GM19351 (cell line): ENCODE data around the gene KRTAP5-1.

Experiments
- ATAC-seq: cut with Tn5 transposase; IDR thresholded peaks from one replicate; pipeline ENCODE4 v1.9.1; 2021; ENCODE audit warnings: mild to moderate bottlenecking, moderate library complexity; ENCODE audit not compliant: unreplicated experiment

The KRTAP5-1 gene

DNA sequence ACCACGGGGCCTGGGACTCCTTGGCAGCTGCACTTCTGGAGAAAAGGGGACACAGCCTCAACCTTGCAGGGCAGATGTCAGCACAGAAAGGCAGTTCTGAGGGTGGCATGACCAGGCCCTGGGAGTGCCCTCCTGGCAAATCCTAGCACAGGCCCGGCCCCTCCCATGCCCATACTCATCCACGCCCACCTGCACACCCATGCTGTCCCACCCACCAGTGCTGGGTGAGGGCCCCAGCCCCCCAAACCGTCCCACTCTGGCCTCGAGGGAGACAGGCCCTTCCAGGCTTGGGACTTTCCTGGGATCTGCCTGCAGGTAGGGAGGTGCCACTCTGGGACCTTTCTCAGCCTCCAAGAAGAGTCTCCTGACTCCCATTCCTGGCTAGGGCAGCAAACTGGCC, 23.1 kb downstream of the KRTAP5-1 start:
- ATAC-seq = no peak

DNA sequence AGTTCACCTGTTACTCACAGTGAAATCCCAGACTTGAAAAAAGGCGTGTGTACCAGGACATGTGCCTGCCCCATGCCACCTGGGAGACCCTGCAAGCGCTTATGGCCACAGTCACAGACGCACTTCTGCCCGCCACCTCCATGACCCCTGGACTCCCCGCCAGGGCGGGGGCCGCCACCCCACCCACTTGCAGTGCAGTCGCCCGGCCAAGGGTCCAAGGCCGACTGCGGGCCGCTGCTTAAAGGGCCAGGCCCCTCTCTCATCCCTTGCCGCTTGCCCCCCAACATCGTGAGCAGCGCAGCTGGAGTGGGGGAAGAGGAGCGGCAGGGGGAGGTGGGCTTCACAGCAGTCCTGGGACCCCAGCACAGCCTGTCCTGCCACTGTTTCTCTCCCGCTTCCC, 23.8 kb downstream of the KRTAP5-1 start:
- no peak for ATAC-seq

- ATAC-seq = no peak
Observed at GRCh38 chr11:1560649-1561251, 24.3 kb downstream of the KRTAP5-1 start.

DNA sequence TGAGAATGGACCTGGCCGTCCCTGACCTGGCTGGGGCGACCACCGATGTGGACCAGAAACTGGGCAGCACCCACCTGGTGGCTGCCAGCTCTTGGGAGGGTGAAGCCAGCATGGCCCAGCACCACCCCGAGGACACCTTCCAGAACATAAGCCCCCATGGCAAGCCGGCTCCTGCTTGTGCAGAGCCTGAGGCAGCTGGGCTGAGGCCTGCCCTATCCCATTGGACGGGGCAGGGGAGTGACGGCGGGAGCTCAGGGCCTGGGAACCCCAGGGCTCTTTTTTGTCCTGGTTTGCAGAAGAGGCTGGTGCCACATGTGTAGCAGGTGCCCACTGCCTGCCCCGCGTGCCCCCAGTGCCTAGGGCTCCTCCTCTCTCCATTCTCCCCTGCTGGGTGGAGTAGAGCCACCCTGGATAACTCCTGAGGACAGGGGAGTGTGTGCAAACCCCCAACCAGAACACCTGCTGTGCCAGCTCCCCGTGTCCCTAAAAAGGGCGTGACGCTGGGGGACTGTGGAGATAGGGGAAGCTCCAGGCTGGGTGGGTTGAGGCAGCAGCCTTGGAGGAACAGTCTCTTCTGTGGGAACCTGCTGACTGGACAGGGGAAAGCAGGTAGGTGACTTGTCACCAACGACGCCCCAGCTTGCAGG, 25.0 kb downstream of the KRTAP5-1 start:
- ATAC-seq = no peak

GRCh38 chr11:1559111-1559951, 25.8 kb downstream of the KRTAP5-1 start:
- ATAC-seq = no peak

DNA sequence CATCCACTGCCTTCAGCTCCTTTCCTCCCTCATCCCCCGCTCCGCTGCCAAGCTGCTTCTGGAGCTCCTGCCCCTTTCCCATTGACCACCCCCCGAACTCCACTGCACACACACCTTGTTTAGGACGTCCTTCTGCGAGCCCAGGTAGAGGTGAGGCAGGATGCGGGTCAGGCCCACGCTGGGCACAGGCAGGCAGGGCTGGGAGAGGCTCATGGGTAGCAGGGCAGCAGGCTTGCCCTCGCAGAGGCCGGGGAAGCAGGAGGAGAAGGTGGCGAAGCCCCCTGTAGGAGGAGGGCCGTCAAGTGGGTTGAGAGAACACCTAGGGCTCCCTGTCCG, 26.3 kb downstream of the KRTAP5-1 start:
- no peak for ATAC-seq

GRCh38 chr11:1557904-1558774, 26.9 kb downstream of the KRTAP5-1 start:
- ATAC-seq = no peak

DNA sequence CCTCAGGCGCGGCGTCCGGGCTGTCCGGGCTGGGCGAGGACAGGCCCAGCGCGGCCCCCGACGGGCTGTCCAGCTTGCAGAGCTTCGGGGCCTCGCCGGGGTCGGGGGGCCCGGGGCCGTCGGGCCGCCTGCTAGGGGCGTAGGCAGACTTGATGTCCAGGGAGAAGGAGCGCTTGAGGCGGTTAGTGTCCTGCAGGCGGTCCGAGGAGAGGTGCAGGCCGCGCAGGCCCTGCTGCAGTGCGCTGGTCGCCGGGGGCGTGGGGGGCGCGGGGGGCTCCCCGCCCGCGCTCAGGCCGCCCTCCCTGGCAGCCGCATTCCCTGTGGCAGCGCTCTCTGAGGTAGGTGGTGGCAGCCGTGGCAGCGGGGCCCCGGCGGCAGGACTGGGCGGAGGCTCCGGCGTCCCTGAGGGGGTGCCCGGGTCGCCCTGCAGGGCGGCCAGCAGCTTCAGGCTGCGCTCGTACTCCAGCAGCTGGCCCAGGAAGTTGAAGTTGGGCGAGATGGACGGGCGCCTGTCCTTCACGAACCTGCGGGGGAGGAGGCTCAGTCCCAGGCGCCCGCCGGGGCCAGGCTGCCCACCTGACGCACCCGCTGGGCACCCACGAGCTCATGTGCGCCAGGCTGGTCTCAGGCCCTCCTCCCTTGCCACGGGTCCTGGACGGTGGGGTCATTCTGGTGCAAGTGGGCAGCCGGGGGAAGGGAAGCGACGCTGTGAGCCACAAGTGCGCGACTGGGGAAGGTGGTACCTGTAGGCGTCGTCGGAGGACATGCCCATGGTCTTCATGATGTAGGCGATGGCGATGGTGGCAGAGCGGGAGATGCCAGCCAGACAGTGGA, 27.8 kb downstream of the KRTAP5-1 start:
- ATAC-seq = no peak

- no peak for ATAC-seq
Observed at GRCh38 chr11:1556278-1556902, 28.7 kb downstream of the KRTAP5-1 start.

DNA sequence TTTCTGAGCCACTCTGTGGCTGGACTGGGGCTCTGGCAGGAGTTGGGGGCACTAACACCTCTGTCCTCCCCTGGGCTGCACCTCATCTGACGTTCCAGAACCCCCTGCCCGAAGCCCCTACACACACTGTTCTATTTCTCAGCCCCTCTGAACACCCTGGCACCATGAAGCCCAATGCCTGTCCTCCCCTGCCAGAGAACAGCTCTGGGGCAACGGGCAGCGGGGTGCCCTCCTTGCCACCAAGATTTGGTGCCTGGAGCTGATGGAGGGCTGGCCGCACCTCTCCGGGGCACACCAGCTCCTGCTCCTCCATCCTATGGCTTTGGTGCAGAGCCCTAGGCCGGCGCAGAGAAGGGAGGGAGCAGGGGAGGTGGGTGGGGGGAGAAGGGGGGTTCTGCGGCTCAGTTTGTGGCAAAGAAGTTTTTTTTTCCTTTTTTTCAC, 29.4 kb downstream of the KRTAP5-1 start:
- no peak for ATAC-seq

- no peak for ATAC-seq
Observed at GRCh38 chr11:1554981-1555712, 29.9 kb downstream of the KRTAP5-1 start.

DNA sequence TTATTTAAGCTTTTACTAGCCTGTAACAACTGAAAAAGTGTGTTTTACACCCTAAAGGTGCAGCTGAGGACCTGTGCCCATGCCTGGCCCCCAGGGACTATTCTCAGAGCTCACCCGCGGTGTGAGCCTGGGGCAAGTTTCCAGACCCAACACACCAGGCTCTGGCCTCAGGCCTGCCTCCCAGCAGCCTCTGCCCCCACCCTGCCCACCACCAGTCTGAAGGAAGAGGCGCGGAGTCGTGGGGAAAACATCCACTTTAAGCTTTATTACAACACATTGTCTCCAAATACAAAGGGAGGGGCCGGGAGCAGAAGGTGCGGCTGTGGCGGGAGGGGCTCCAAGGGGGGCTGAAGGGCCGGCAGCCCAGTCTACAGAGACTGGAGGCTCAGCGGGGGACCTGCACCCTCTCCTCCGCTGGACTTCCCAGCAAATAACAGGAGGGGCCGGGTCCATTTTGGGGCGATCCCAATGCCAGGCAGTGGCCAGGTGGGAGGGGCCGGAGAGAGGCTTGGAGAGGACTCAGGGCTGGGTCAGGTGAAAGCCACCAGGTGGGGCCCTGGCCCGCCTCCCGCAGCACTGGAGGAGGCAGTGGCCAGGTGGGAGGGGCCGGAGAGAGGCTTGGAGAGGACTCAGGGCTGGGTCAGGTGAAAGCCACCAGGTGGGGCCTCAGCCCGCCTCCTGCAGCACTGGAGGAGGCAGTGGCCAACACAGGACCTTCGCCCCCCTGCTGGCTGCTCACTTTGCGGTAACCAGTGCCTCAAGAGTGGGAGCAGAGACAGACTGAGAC, 31.1 kb downstream of the KRTAP5-1 start:
- ATAC-seq = no peak

- ATAC-seq = no peak
Observed at GRCh38 chr11:1549338-1550330, 35.4 kb downstream of the KRTAP5-1 start.

DNA sequence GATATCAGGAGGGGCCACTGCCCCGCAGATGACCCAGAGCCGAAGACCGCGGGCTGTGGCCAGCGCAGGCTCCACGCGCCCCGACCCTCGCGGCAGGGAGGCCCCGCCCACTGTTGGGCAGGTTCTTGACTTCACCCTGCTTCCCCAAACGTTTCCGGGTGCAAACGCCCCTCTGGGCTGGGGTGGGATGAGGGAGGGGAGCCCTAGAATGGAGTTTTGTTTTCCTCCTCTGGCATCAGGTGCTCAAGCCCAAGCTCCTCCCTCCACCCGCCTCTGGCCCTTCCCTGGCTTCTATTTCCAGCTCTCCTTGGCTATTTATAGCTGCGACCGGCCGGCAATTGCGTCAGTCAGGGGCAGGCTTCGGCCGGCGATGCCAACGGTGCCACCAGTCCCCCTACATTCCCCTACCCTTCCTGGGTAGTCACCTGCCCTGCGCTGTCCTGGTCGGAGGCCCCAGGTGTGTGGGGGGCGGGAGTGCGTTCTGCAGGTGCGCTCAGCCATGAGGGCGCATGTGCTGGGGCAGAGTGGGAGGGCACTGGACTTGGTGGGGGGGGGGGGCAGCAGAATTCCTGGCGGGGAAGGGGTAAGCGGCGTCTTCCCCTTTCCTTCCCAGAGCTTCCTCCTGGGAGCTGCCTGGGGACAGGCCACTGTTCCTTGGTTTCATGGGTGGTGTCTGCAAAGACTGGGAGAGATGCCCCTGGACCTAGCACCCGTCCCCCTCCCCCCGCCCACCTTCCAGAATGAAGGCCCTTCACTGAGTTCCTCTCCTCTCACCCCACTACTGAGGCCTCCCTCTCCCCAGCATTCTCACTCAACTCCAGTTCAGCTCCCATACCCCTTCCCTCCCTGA, 36.6 kb downstream of the KRTAP5-1 start:
- no peak for ATAC-seq

- no peak for ATAC-seq
Observed at GRCh38 chr11:1547467-1548098, 37.5 kb downstream of the KRTAP5-1 start.
